Endometrium (tissue), 2 donors: ENCODE measurements around the gene TDP1.
"Not testable (repeated sequence)": the region's sequence is repeated elsewhere in the genome, so short reads cannot be mapped to it uniquely, and the experiment has no call there.

Source experiments
- FAIRE-seq: peaks from 2 replicates; lab custom pipeline; 2012; peaks lifted over from hg19 to GRCh38; lab: Jason Lieb, UNC
- donor health status: control.
- donor health status: control.

Gene TDP1

GRCh38 chr14:90049390-90049789 is 93.7 kb downstream of the TDP1 start:
- no peak for FAIRE-seq

- no peak for FAIRE-seq
Observed at GRCh38 chr14:90050271-90050670, 94.5 kb downstream of the TDP1 start.

GRCh38 chr14:90053044-90053443 is 97.3 kb downstream of the TDP1 start:
- no peak for FAIRE-seq

- no peak for FAIRE-seq
Observed at GRCh38 chr14:90054803-90055202, 99.1 kb downstream of the TDP1 start.

- FAIRE-seq = no peak
Observed at GRCh38 chr14:90056826-90057225, 101.1 kb downstream of the TDP1 start.

- no peak for FAIRE-seq
Observed at GRCh38 chr14:90058876-90059458, 103.2 kb downstream of the TDP1 start.

- no peak for FAIRE-seq
Observed at GRCh38 chr14:90060312-90060964, 104.7 kb downstream of the TDP1 start.

GRCh38 chr14:90060965-90061684 is 105.4 kb downstream of the TDP1 start:
- FAIRE-seq = no peak

GRCh38 chr14:90061685-90062126 is 106.0 kb downstream of the TDP1 start, which contains the start of gene KCNK13:
Gene KCNK13 (plus strand): TSS chr14:90061994. CDS start chr14:90062206, 212 bp downstream.
- FAIRE-seq = no peak

- no peak for FAIRE-seq
Observed at GRCh38 chr14:90062127-90062794, 106.5 kb downstream of the TDP1 start.

- FAIRE-seq = no peak
Observed at GRCh38 chr14:90062822-90063539, 107.3 kb downstream of the TDP1 start.

- no peak for FAIRE-seq
Observed at GRCh38 chr14:90072350-90072749, 116.6 kb downstream of the TDP1 start.

GRCh38 chr14:90079576-90079975 is 123.8 kb downstream of the TDP1 start:
- no peak for FAIRE-seq

- FAIRE-seq = no peak
Observed at GRCh38 chr14:90087433-90087832, 131.7 kb downstream of the TDP1 start.

GRCh38 chr14:90088176-90088575 is 132.4 kb downstream of the TDP1 start:
- no peak for FAIRE-seq

GRCh38 chr14:90089486-90089885 is 133.8 kb downstream of the TDP1 start:
- not testable (repeated sequence) for FAIRE-seq

- FAIRE-seq = no peak
Observed at GRCh38 chr14:90091393-90091792, 135.7 kb downstream of the TDP1 start.

GRCh38 chr14:90093942-90094595 is 138.3 kb downstream of the TDP1 start:
- no peak for FAIRE-seq
